GM18507 (cell line): Measurements from ENCODE around the gene ANP32D.
"Not testable (repeated sequence)": the region's sequence is repeated elsewhere in the genome, so short reads cannot be mapped to it uniquely, and the experiment has no call there.

Source experiments
- DNase-seq: peaks from one replicate; pipeline ENCODE4 v3.0.0; 2011; ENCODE audit warnings: low read depth; ENCODE audit not compliant: insufficient read length; ENCODE audit errors: extremely low spot score
- FAIRE-seq: peaks from 2 replicates; lab custom pipeline; 2011; peaks lifted over from hg19 to GRCh38; lab: Jason Lieb, UNC

The ANP32D gene

GRCh38 chr12:48472259-48472658 is at the start of gene ANP32D:
TSS of gene ANP32D (plus strand) at chr12:48472559. CDS start at chr12:48472665, 106 bp downstream.
- no peak for FAIRE-seq
- DNase-seq = no peak

DNA sequence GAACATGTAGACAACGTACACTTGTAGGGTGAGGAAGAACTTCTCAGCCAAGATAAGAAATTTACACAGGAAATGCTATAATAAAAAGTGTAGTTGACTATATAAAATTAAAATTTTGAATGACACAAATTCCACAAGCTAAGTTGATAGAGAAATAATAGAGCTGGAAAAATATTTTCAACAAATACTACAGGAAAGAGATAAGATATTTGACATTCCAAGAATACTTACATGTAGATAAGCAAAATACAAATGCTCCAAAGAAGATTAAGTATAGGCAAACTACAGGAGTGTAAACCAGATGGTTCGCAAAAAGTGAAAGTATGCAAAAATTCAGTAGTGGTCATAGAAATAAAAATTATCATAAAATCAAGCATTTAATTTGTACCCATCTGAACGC is 49.2 kb upstream of the ANP32D start:
- FAIRE-seq (no peak), DNase-seq (no peak)

DNA sequence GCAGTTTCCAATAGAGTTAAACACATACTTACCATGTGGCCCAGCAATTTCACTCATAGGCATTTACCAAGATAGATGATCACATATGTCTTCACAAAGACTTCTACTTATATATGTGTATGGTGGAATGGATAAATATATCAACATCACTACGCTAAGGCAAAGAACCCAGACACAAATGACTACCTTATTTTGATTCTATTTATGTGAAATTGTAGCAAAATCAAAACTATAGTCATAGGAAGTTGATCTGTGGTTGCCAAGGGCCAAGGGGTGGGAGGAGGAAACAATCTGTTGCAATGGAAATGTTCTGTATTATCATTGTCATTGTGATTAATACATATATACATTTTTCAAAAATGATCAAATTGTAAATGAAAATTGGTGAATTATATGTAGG is 47.7 kb upstream of the ANP32D start:
- FAIRE-seq (no peak), DNase-seq (no peak)

DNA sequence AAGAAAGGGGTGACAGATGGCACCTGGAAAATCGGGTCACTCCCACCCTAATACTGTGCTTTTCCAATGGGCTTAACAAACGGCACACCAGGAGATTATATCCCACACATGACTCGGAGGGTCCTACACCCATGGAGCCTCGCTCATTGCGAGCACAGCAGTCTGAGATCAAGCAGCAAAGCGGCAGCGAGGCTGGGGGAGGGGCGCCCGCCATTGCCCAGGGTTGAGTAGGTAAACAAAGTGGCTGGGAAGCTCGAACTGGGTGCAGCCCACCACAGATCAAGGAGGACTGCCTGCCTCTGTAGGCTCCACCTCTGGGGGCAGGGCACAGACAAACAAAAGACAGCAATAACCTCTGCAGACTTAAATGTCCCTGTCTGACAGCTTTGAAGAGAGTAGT is 38.3 kb upstream of the ANP32D start:
- FAIRE-seq, DNase-seq: not testable (repeated sequence)

DNA sequence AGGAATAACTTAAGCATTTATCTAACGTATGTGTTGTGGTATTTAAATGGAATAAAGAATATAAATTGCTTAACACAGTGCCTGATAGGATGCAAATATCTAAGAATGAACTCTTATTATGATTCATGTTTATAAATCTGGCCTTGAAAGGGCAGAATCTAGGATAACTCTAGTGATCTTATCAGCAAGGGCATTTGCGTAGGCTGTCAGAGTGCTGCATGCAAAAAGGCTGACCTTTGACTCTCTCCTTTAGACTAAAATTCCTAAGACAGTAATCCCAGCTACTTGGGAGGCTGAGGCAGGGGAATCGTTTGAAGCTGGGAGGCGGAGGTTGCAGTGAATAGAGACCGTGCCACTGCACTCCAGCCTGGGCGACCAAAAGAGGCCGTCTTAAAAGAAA is 31.3 kb upstream of the ANP32D start:
- FAIRE-seq (no peak), DNase-seq (no peak)

GRCh38 chr12:48442179-48442847 is 30.0 kb upstream of the ANP32D start:
- DNase-seq (no peak), FAIRE-seq (no peak)

GRCh38 chr12:48445538-48445937 is 26.8 kb upstream of the ANP32D start:
- FAIRE-seq (no peak), DNase-seq (no peak)

- FAIRE-seq = no peak
- DNase-seq = no peak
Measured at GRCh38 chr12:48446161-48446776, 26.1 kb upstream of the ANP32D start.

DNA sequence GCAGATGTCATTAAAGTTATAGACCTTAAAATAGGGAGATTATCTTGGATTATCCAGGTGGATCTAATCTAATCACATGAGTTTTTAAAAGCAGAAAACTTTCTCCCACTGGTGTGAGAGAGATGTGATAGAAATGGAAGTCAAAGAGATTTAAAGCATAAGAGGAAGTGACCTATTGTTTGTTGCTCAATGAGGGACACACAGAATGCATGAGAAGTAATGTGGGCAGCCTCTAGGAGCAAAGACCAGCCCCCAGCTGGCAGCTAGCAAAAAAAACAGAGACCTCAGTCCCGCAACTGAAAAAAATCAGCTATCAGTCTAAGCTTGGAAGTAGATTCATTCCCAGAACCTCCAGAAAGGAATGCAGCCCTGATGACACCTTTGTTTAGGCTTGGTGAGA is 24.6 kb upstream of the ANP32D start:
- FAIRE-seq (no peak), DNase-seq (no peak)

GRCh38 chr12:48451372-48451771 is 21.0 kb upstream of the ANP32D start:
- no peak for DNase-seq
- no peak for FAIRE-seq

DNA sequence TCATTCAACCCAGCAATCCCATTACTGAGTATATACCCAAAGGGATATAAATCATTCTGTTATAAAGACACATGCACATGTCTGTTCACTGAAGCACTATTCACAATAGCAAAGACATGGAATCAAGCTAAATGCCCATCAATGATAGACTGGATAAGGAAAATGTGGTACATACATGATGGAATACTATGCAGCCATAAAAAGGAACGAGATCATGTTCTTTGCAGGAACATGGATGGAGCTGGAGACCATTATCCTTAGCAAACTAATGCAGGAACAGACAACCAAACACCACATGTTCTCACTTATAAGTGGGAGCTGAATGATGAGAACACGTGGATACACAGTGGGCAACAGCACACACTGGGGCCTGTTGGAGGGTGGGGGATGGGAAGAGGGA is 19.4 kb upstream of the ANP32D start:
- DNase-seq, FAIRE-seq: not testable (repeated sequence)

DNA sequence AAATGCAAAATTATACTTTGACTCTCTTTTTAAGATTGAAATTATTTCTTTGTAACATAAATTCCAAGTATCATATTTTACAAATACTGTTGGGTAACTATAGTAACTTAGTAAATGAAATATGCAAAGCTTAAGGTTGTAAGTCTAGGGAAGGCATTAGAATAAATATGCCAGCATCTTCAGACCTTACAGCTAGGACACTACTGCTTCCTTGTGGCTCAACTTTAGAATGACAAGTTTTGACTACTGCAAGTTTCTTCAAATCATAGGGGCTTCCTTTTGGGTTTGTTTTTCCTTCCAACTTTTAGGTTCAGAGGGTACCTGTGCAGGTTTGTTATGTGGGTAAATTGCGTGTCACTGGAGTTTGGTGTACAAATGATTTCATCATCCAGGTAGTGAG is 17.7 kb upstream of the ANP32D start:
- no peak for DNase-seq
- FAIRE-seq = peak; percentile 42

DNA sequence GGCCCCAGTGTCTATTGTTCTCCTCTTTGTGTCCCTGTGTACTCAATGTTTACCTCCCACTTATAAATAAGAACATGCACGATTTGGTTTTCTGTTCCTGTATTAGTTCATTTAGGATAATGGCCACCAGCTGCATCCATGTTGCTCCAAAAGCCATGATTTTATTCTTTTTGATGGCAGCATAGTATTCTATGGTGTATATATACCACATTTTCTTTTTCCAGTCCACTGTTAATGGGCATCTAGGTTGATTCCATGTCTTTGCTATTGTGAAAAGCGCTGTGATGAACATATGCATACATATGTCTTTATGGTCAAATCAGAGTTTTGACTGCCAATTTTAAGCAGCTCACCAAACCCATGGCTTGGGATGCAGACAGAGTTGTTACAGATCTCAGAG is 17.2 kb upstream of the ANP32D start:
- DNase-seq = no peak

GRCh38 chr12:48459259-48459658 is 13.1 kb upstream of the ANP32D start:
- DNase-seq (no peak), FAIRE-seq (no peak)

More for the DNA sequence above, 17.2 kb upstream of the ANP32D start:
- FAIRE-seq = no peak

DNA sequence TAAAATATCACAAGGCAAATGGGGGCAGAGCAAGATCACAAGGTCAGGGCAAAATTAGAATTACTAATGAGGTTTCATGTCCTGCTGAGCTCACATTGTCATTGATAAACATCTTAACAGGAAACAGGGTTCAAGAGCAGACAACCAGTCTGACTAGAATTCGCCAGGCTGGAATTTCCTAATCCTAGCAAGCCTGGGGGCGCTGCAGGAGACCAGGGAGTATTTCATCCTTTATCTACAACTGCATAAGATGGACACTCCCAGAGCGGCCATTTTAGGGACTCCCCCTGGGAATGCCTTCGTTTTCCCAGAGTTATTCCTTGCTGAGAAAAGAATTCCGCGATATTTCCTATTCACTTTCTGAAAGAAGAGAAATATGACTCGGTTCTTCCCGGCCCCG is 3.3 kb upstream of the ANP32D start:
- not testable (repeated sequence) for DNase-seq, FAIRE-seq

DNA sequence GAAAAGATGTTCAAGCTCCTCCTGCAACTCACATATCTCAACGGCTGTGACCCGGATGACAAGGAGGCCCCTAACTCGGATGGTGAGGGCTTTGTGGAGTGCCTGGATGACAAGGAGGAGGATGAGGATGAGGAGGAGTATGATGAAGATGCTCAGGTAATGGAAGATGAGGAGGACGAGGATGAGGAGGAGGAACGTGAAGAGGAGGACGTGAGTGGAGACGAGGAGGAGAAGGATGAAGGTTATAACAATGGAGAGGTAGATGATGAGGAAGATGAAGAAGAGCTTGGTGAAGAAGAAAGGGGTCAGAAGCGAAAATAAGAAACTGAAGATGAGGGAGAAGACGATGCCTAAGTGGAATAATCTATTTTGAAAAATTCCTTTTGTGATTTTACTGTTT is 702 bp downstream of the ANP32D start:
- DNase-seq (no peak), FAIRE-seq (no peak)

GRCh38 chr12:48474497-48474896 is 2.1 kb downstream of the ANP32D start:
- FAIRE-seq, DNase-seq: not testable (repeated sequence)

DNA sequence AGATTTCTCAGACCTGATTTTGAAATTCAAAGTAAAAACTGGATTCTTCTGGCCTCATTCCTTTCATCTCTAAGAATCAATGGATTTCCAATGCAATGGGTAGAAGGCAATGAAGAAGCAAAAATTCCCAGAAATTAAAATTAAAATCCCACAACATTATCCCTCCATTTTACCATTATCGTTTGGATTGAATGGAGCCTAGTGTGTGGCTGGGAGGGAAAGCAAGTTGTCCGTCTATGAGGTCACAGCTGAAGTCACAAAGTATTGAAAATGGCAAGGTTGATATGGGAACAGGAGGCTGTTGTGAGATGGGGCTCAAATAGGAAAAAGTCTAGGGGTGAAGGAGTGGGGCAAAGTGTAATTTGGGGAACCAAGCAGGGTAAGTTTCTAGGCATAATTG is 9.8 kb downstream of the ANP32D start, which contains the start of gene C12orf54:
TSS of gene C12orf54 (plus strand) at position 301 of the 400 bp plus-strand sequence. CDS start 799 bp downstream, outside the sequence.
- DNase-seq (no peak), FAIRE-seq (no peak)

DNA sequence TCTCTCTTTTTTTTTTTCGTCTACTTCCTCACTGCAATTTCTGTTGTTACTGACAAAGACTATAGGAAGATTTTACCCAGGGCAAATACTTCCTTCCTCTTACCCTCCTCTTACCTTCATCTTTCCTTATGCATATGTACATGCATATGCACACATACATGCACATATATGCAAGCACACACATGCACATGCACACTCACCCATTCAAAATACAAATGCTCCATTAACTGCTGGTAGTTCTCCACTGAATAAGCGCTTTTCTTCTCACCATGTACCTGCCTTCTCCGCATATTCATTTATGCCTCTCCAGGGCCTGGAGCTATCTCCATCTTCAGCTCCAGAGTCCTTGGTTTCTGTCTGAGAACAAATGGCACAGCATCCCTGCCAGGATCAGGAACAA is 10.6 kb downstream of the ANP32D start:
- no peak for FAIRE-seq
- no peak for DNase-seq

DNA sequence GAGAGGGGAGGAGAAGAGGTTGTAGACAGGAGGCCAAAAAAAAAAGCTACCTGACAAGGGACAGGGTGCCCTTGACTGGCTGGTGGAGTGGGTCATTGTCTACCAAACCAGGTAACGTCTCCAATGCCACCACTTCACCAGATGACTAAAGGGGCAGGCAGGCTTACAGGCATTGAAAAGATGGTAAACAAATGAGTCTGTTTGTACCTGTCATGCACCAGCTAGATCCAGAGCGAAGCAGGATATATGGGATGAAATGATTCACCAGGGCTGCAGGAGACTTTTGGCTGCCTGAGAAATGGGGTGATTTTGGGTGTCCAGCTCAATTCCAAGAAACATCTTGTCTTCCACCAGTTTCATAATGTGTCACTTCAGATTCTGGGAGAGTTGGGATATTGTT is 13.9 kb downstream of the ANP32D start:
- no peak for DNase-seq
- no peak for FAIRE-seq

GRCh38 chr12:48486679-48487078 is 14.3 kb downstream of the ANP32D start:
- DNase-seq = no peak
- no peak for FAIRE-seq
